K562 (cell line): ENCODE measurements around the gene IL1B. TPM values are rescaled to one million over a fixed set of nuclear protein-coding genes. Genes with fewer than 3 reads are reported as not detected.

Source experiments
- ARHGAP35 ChIP-seq: fragments of 450-650 bp; IDR thresholded peaks from 2 replicates; pipeline ENCODE4 v1.6.1; 2018; ENCODE audit not compliant: partially characterized antibody
- BACH1 ChIP-seq: fragments of 200-800 bp; sonication (Bioruptor generic); IDR thresholded peaks from 2 replicates; pipeline ENCODE4 v1.6.1; 2016; ENCODE audit warnings: missing genetic modification characterization, missing compliant biosample characterization
- DNMT1 ChIP-seq: fragments of 450-650 bp; IDR thresholded peaks from 2 replicates; pipeline ENCODE4 v1.6.1; 2016; ENCODE audit warnings: antibody characterized with exemption, mild to moderate bottlenecking
- E4F1 ChIP-seq: fragments of 250-450 bp; sonication (Bioruptor Pico); IDR thresholded peaks from 2 replicates; pipeline ENCODE4 v1.5.0; 2021; ENCODE audit warnings: mild to moderate bottlenecking, borderline replicate concordance
- ERF ChIP-seq: fragments of 450-650 bp; formaldehyde crosslinking; IDR thresholded peaks from 2 replicates; pipeline ENCODE4 v1.4.0; 2020; ENCODE audit warnings: mild to moderate bottlenecking, mixed read lengths
- FOS ChIP-seq: IDR thresholded peaks from 3 replicates; pipeline ENCODE4 v1.6.1; 2011; ENCODE audit not compliant: insufficient read length; ENCODE audit errors: extremely low read depth
- HNRNPH1 ChIP-seq: fragments of 200-400 bp; formaldehyde crosslinking; optimal IDR thresholded peaks from 2 replicates; pipeline ENCODE3; 2017; ENCODE audit warnings: low read depth, mild to moderate bottlenecking, low read length, moderate library complexity
- ILK ChIP-seq: fragments of 450-650 bp; IDR thresholded peaks from 2 replicates; pipeline ENCODE4 v1.6.1; 2016; ENCODE audit warnings: missing genetic modification characterization, low read depth, mild to moderate bottlenecking, missing compliant biosample characterization, moderate library complexity, borderline replicate concordance
- KLF13 ChIP-seq: fragments of 450-650 bp; IDR thresholded peaks from 2 replicates; pipeline ENCODE4 v1.6.1; 2016; ENCODE audit warnings: missing genetic modification characterization, low read depth, mild to moderate bottlenecking, missing compliant biosample characterization, moderate library complexity, borderline replicate concordance
- KLF16 ChIP-seq: IDR thresholded peaks from 2 replicates; pipeline ENCODE4 v1.6.1; 2016; ENCODE audit warnings: antibody characterized with exemption
- MAZ ChIP-seq, 2 experiments: fragments of 450-650 bp in 1 of 2; sonication (generic) in 1 of 2; formaldehyde crosslinking; IDR thresholded peaks in 1 of 2; conservative IDR thresholded peaks in 1 of 2; 2 replicates each; pipeline versions ENCODE4 v1.4.0 to v1.5.0; 2020; ENCODE audit warnings: mild to moderate bottlenecking in 1 of 2, missing genetic modification reagents in 1 of 2
- MTA3 ChIP-seq: fragments of 450-650 bp; formaldehyde crosslinking; IDR thresholded peaks from 2 replicates; pipeline ENCODE4 v1.6.1; 2017; ENCODE audit warnings: mild to moderate bottlenecking, borderline replicate concordance
- NBN ChIP-seq: fragments of 450-650 bp; IDR thresholded peaks from 2 replicates; pipeline ENCODE4 v1.6.1; 2016; ENCODE audit warnings: low read depth, mild to moderate bottlenecking
- NCOA4 ChIP-seq: fragments of 450-650 bp; IDR thresholded peaks from 2 replicates; pipeline ENCODE4 v1.6.1; 2018; ENCODE audit warnings: mild to moderate bottlenecking; ENCODE audit not compliant: partially characterized antibody
- NFIC ChIP-seq: fragments of 450-650 bp; IDR thresholded peaks from 2 replicates; pipeline ENCODE4 v1.6.1; 2017; ENCODE audit warnings: mild to moderate bottlenecking, inconsistent platforms
- PCBP1 ChIP-seq: fragments of 200-400 bp; formaldehyde crosslinking; IDR thresholded peaks from 2 replicates; pipeline ENCODE4 v1.6.1; 2018; ENCODE audit warnings: mild to moderate bottlenecking, low read depth, low read length; ENCODE audit not compliant: poor library complexity, severe bottlenecking
- RBM25 ChIP-seq: fragments of 200-400 bp; formaldehyde crosslinking; IDR thresholded peaks from 2 replicates; pipeline ENCODE4 v1.6.1; 2018; ENCODE audit warnings: low read length, low read depth, moderate library complexity; ENCODE audit not compliant: severe bottlenecking
- RFX1 ChIP-seq: fragments of 450-650 bp; IDR thresholded peaks from 2 replicates; pipeline ENCODE4 v1.6.1; 2016; ENCODE audit warnings: mild to moderate bottlenecking, moderate library complexity
- SIRT6 ChIP-seq: IDR thresholded peaks from one replicate; pipeline ENCODE4 v1.6.1; 2012; ENCODE audit warnings: low read depth, mild to moderate bottlenecking, control low read depth, inconsistent platforms, low read length, moderate library complexity
- SMAD3 ChIP-seq: fragments of 450-650 bp; formaldehyde crosslinking; conservative IDR thresholded peaks from 2 replicates; pipeline ENCODE4 v1.4.0; 2020; ENCODE audit warnings: mild to moderate bottlenecking
- SMC3 ChIP-seq: conservative IDR thresholded peaks from 2 replicates; pipeline ENCODE4 v1.6.1; 2011; ENCODE audit warnings: low read depth, low read length, improper control_type of control experiment; ENCODE audit not compliant: insufficient read depth
- TFAP4 ChIP-seq: sonication (generic); formaldehyde crosslinking; IDR thresholded peaks from 2 replicates; pipeline ENCODE4 v1.8.0; 2022; ENCODE audit warnings: missing genetic modification reagents, mild to moderate bottlenecking, moderate library complexity, borderline replicate concordance
- THRAP3 ChIP-seq: fragments of 450-650 bp; IDR thresholded peaks from 2 replicates; pipeline ENCODE4 v1.6.1; 2016; ENCODE audit warnings: mild to moderate bottlenecking, inconsistent platforms, borderline replicate concordance
- U2AF2 ChIP-seq: fragments of 200-400 bp; formaldehyde crosslinking; optimal IDR thresholded peaks from 2 replicates; pipeline ENCODE3; 2017; ENCODE audit warnings: low read depth, mild to moderate bottlenecking, low read length
- ZNF133 ChIP-seq: fragments of 250-450 bp; sonication (Bioruptor Pico); IDR thresholded peaks from 2 replicates; pipeline ENCODE4 v1.4.0; 2020; ENCODE audit warnings: mild to moderate bottlenecking
- ZNF436 ChIP-seq: fragments of 250-450, 450-650 bp; sonication (Bioruptor Pico); formaldehyde crosslinking; IDR thresholded peaks from 2 replicates; pipeline ENCODE4 v1.7.0; 2020; ENCODE audit warnings: mild to moderate bottlenecking
- ZNF583 ChIP-seq: fragments of 250-450 bp; sonication (Bioruptor Pico); IDR thresholded peaks from 2 replicates; pipeline ENCODE4 v1.4.0; 2020
- ZNF696 ChIP-seq: fragments of 250-450 bp; sonication (Bioruptor Pico); conservative IDR thresholded peaks from 2 replicates; pipeline ENCODE4 v1.4.0; 2020; ENCODE audit warnings: mild to moderate bottlenecking, moderate library complexity
- ZNF75A ChIP-seq: fragments of 450-650 bp; formaldehyde crosslinking; IDR thresholded peaks from 2 replicates; pipeline ENCODE4 v1.4.0; 2020; ENCODE audit warnings: mild to moderate bottlenecking
- ZNF780A ChIP-seq: fragments of 250-450 bp; sonication (Bioruptor Pico); IDR thresholded peaks from 2 replicates; pipeline ENCODE4 v1.5.0; 2021; ENCODE audit warnings: mild to moderate bottlenecking
- polyA plus RNA-seq, 8 experiments: library from polyadenylated mRNA; depleted of rRNA in 4 of 8; stranded (reverse) in 5 of 8; unstranded in 3 of 8; fragments of >200 nt; fragmentation: Nextera tagmentation in 2 of 8; fragmentation: Illumina TruSeq in 1 of 8; extraction: Ambion mirVana in 2 of 8; extraction: Trizol in 1 of 8; gene quantifications; 2 replicates each; pipeline versions ENCODE4 v1.2.1 to v1.2.3, GENCODE V29; 2011 to 2014; ENCODE audit warnings: inconsistent platforms in 1 of 8, missing spikeins in 1 of 8
- total RNA-seq, 7 experiments: library from RNA; depleted of rRNA in 6 of 7; stranded (reverse); fragments of >200 nt in 6 of 7; fragmentation: Illumina TruSeq in 2 of 7; extraction: Trizol in 2 of 7; gene quantifications; 2 replicates each; pipeline versions ENCODE4 v1.2.1 to v1.2.3, GENCODE V29; 2011 to 2021; ENCODE audit warnings: low replicate concordance in 1 of 7

Gene IL1B
- total and polyA plus RNA-seq, 9 of the 15 experiments (the other 6 are each of a cell fraction or from before 2014, with no cell fraction given), result 0.29 TPM; not detected in 8

GRCh38 chr2:112793449-112793978 lies 43.1 kb downstream of the IL1B start (continued):
- TF ChIP-seq MAZ (CRISPR knock-in tag; conservative IDR thresholded peaks at IDR 0.05 in 1 of 2, IDR thresholded peaks at IDR 0.05 in 1 of 2), result 0 out of 4 replicates have a peak, but pooled peaks of 1 of the 2 experiments have one; percentile 34
- TF ChIP-seq PCBP1, result no peak
- TF ChIP-seq HNRNPH1, result no peak
- TF ChIP-seq FOS, result no peak
- TF ChIP-seq SMAD3 (CRISPR knock-in tag), result no peak
- no peak for TF ChIP-seq ZNF780A (CRISPR knock-in tag)
- no peak for TF ChIP-seq U2AF2
- TF ChIP-seq TFAP4 (CRISPR knock-in tag), result no peak
- no peak for TF ChIP-seq NBN
- no peak for TF ChIP-seq ZNF133 (CRISPR knock-in tag)
- TF ChIP-seq KLF13 (tag), result no peak
- no peak for TF ChIP-seq BACH1 (tag)
- no peak for TF ChIP-seq SIRT6
- TF ChIP-seq ERF, result no peak
- TF ChIP-seq ILK (tag), result 0 out of 2 replicates have a peak, but pooled peaks have one; percentile 57
- TF ChIP-seq ZNF696, result no peak
- no peak for TF ChIP-seq SMC3
- peak; percentile 20; the same call in 1 of the 2 replicates for TF ChIP-seq ZNF75A (CRISPR knock-in tag)
- no peak for TF ChIP-seq NFIC
- TF ChIP-seq NCOA4, result no peak
- TF ChIP-seq THRAP3, result no peak
- TF ChIP-seq RFX1, result no peak
- TF ChIP-seq ARHGAP35, result no peak
- no peak for TF ChIP-seq RBM25
- TF ChIP-seq ZNF436 (CRISPR knock-in tag), result no peak
- no peak for TF ChIP-seq DNMT1
- no peak for TF ChIP-seq KLF16
- TF ChIP-seq E4F1, result no peak
- no peak for TF ChIP-seq MTA3
- TF ChIP-seq ZNF583 (CRISPR knock-in tag), result peak; percentile 76
